Vagina (tissue), 2 donors: Measurements from ENCODE around the gene GTF2IRD1. TPM values are rescaled to one million over a fixed set of nuclear protein-coding genes. Genes with fewer than 3 reads are reported as not detected.
A peak's percentile ranks its signal among the peaks of the same experiment; 100 is the strongest.

Experiments
- DNase-seq, 2 donors: peaks; one replicate each; pipeline ENCODE4 v3.0.0-alpha.2; 2017; ENCODE audit errors: extremely low spot score in 2 of 2
- H3K27ac ChIP-seq: fragments of 200-600 bp; sonication (generic); one replicate; pipeline ENCODE4 v1.5.1; 2019
- H3K27me3 ChIP-seq: fragments of 200-600 bp; sonication (generic); one replicate; pipeline ENCODE4 v1.5.1; 2019
- H3K36me3 ChIP-seq, 2 donors: fragments of 200-600 bp; sonication (generic); one replicate each; pipeline ENCODE4 v1.5.1; 2017 to 2019
- H3K4me1 ChIP-seq: fragments of 200-600 bp; sonication (generic); one replicate; pipeline ENCODE4 v1.5.1; 2019
- H3K4me3 ChIP-seq, 2 donors: fragments of 200-600 bp; sonication (generic); 1 replicate in 1 of 2; 2 replicates in 1 of 2; pipeline ENCODE4 v1.5.1; 2016 to 2019
- H3K9me3 ChIP-seq: fragments of 200-600 bp; sonication (generic); one replicate; pipeline ENCODE4 v1.5.1; 2019
- CTCF ChIP-seq, 3 experiments: fragments of 450-650 bp in 2 of 3; fragments of 200-600 bp in 1 of 3; sonication (generic) in 1 of 3; IDR thresholded peaks; one replicate each; pipeline ENCODE4 v1.5.1; 2017 to 2019; ENCODE audit warnings: antibody characterized with exemption in 3 of 3, mild to moderate bottlenecking in 2 of 3, moderate library complexity in 2 of 3
- POLR2A ChIP-seq, 2 donors: fragments of 450-650 bp; IDR thresholded peaks; one replicate each; pipeline ENCODE4 v1.6.1; 2017; ENCODE audit warnings: antibody characterized with exemption in 2 of 2, mild to moderate bottlenecking in 2 of 2, moderate library complexity in 2 of 2
- POLR2AphosphoS5 ChIP-seq, 2 donors: sonication (generic); formaldehyde crosslinking; IDR thresholded peaks; one replicate each; pipeline ENCODE4 v1.9.0; 2017; ENCODE audit warnings: antibody characterized with exemption in 2 of 2, mild to moderate bottlenecking in 2 of 2, low read depth in 1 of 2; ENCODE audit not compliant: insufficient read depth in 1 of 2
- intact Hi-C: fragments of 100-400 bp; cut with DNase I; formaldehyde crosslinking; loops from one replicate; pipeline ENCODE4 v1.15.1; 2023
- total RNA-seq: library from RNA; depleted of rRNA; stranded (reverse); fragments of >200 nt; gene quantifications from one replicate; pipeline ENCODE4 v1.2.3, GENCODE V29; 2016

GTF2IRD1 gene
- total RNA-seq, 1 donor from 2014 or later = 33.6 TPM

GRCh38 chr7:74572301-74572979 is 118.7 kb downstream of the GTF2IRD1 start:
- peak overlapping the region; percentile 20 for H3K27ac ChIP-seq
- H3K27me3 ChIP-seq = no peaks in the 10 kb centered on the region
- TF ChIP-seq POLR2AphosphoS5 (IDR thresholded peaks at IDR 0.05; ENCODE audit: insufficient read depth in 1 of 2, low read depth in 1 of 2) (no peak), POLR2A (IDR thresholded peaks at IDR 0.05) (no peak)
- H3K4me3 ChIP-seq = no peak overlapping the region
- no peak for DNase-seq
- H3K4me1 ChIP-seq = peaks cover 20% of the 10 kb centered on the region
- H3K36me3 ChIP-seq = no peaks in the 10 kb centered on the region
- intact Hi-C loops = no loop called here
- H3K9me3 ChIP-seq = no peaks in the 10 kb centered on the region

- H3K4me1 ChIP-seq = peaks cover 20% of the 10 kb centered on the region
- H3K27me3 ChIP-seq = no peaks in the 10 kb centered on the region
- no peaks in the 10 kb centered on the region for H3K9me3 ChIP-seq
- no peak for DNase-seq
- H3K36me3 ChIP-seq = no peaks in the 10 kb centered on the region
- TF ChIP-seq CTCF (IDR thresholded peaks at IDR 0.05) (no peak), POLR2A (IDR thresholded peaks at IDR 0.05) (no peak), POLR2AphosphoS5 (IDR thresholded peaks at IDR 0.05; ENCODE audit: insufficient read depth in 1 of 2, low read depth in 1 of 2) (no peak)
- intact Hi-C loops = no loop called here
- H3K4me3 ChIP-seq = no peak overlapping the region
- H3K27ac ChIP-seq = no peak overlapping the region
Observed at GRCh38 chr7:74573512-74573911, 119.8 kb downstream of the GTF2IRD1 start.

- Histone ChIP-seq H3K4me3 (no peak overlapping the region), H3K4me1 (peaks cover 32% of the 10 kb centered on the region), H3K27me3 (no peaks in the 10 kb centered on the region), H3K36me3 (no peaks in the 10 kb centered on the region), H3K27ac (peak overlapping the region; percentile 39), H3K9me3 (no peaks in the 10 kb centered on the region)
- no peak for DNase-seq
- TF ChIP-seq POLR2AphosphoS5 (IDR thresholded peaks at IDR 0.05; ENCODE audit: insufficient read depth in 1 of 2, low read depth in 1 of 2) = peak in 1 of 2 donors; percentile 68
- no peak for TF ChIP-seq CTCF (IDR thresholded peaks at IDR 0.05)
- no peak for TF ChIP-seq POLR2A (IDR thresholded peaks at IDR 0.05)
- intact Hi-C loops = no loop called here
Observed at GRCh38 chr7:74575083-74575784, 121.5 kb downstream of the GTF2IRD1 start.

GRCh38 chr7:74575811-74576210 is 122.1 kb downstream of the GTF2IRD1 start:
- TF ChIP-seq POLR2A (IDR thresholded peaks at IDR 0.05) (no peak), CTCF (IDR thresholded peaks at IDR 0.05) (no peak)
- peaks cover 37% of the 10 kb centered on the region for H3K4me1 ChIP-seq
- H3K27me3 ChIP-seq = no peaks in the 10 kb centered on the region
- peak overlapping the region; percentile 29 for H3K27ac ChIP-seq
- no peaks in the 10 kb centered on the region for H3K36me3 ChIP-seq
- DNase-seq = no peak
- no peak overlapping the region for H3K4me3 ChIP-seq
- no peaks in the 10 kb centered on the region for H3K9me3 ChIP-seq
- intact Hi-C loops = no loop called here

- H3K27ac ChIP-seq = peak overlapping the region; percentile 17
- H3K27me3 ChIP-seq = no peaks in the 10 kb centered on the region
- peaks cover 22% of the 10 kb centered on the region for H3K4me1 ChIP-seq
- DNase-seq = no peak
- intact Hi-C loops = no loop called here
- H3K9me3 ChIP-seq = no peaks in the 10 kb centered on the region
- TF ChIP-seq CTCF (IDR thresholded peaks at IDR 0.05) = no peak
- TF ChIP-seq POLR2AphosphoS5 (IDR thresholded peaks at IDR 0.05; ENCODE audit: insufficient read depth in 1 of 2, low read depth in 1 of 2) = peak in 1 of 2 donors; percentile 8
- TF ChIP-seq POLR2A (IDR thresholded peaks at IDR 0.05) = no peak
- no peak overlapping the region for H3K4me3 ChIP-seq
- no peaks in the 10 kb centered on the region for H3K36me3 ChIP-seq
Observed at GRCh38 chr7:74579800-74580685, 126.3 kb downstream of the GTF2IRD1 start.
